SK-N-SH (cell line): ENCODE measurements around the gene CAMKMT. TPM values are rescaled to one million over a fixed set of nuclear protein-coding genes. Genes with fewer than 3 reads are reported as not detected.

Source experiments
- CTCF ChIA-PET: fragments of 300-600, 350-600 bp; formaldehyde crosslinking; extraction: SDS; loops from one replicate; lab custom pipeline; 2021; lab: Yijun Ruan, JAX
- POLR2A ChIA-PET: fragments of 350-600 bp; sonication (Branson Sonifier 250); formaldehyde crosslinking; extraction: SDS; loops from one replicate; lab custom pipeline; 2020; ENCODE audit warnings: antibody characterized with exemption, inconsistent platforms; lab: Yijun Ruan, JAX
- DNase-seq: peaks from one replicate; pipeline ENCODE4 v3.0.0; 2012
- H2AFZ ChIP-seq: fragments of 200-600 bp; sonication (generic); 2 replicates; pipeline ENCODE4 v1.8.1; 2016; ENCODE audit warnings: antibody characterized with exemption, mild to moderate bottlenecking, low read depth
- H3F3A ChIP-seq: fragments of 200-600 bp; sonication (generic); replicated peaks from 2 replicates; pipeline ENCODE3; 2016; ENCODE audit warnings: antibody characterized with exemption, mild to moderate bottlenecking; ENCODE audit not compliant: insufficient read depth
- H3K27ac ChIP-seq, 2 experiments: fragments of 200-500 bp in 1 of 2; fragments of 200-600 bp in 1 of 2; sonication (Bioruptor generic) in 1 of 2; sonication (generic), shearing (Covaris generic) in 1 of 2; 2 replicates each; pipeline versions ENCODE4 v1.5.1 to v1.6.1; 2014 to 2016; ENCODE audit warnings: low read depth in 2 of 2, inconsistent platforms in 1 of 2, low read length in 1 of 2, mild to moderate bottlenecking in 1 of 2, mixed read lengths in 1 of 2
- H3K27me3 ChIP-seq: fragments of 200-600 bp; sonication (generic), shearing (Covaris generic); 2 replicates; pipeline ENCODE4 v1.6.1; 2016; ENCODE audit warnings: mixed run types; ENCODE audit not compliant: insufficient read depth
- H3K36me3 ChIP-seq, 2 experiments: fragments of 200-500 bp in 1 of 2; fragments of 200-600 bp in 1 of 2; sonication (Bioruptor generic) in 1 of 2; sonication (generic) in 1 of 2; replicated peaks in 1 of 2; 2 replicates each; pipeline versions ENCODE3 to v1.5.1; 2014 to 2016; ENCODE audit warnings: low read length in 1 of 2, mild to moderate bottlenecking in 1 of 2; ENCODE audit not compliant: insufficient read depth in 2 of 2, control insufficient read depth in 1 of 2
- H3K4me1 ChIP-seq, 2 experiments: fragments of 200-500 bp in 1 of 2; fragments of 200-600 bp in 1 of 2; sonication (Bioruptor generic) in 1 of 2; sonication (generic), shearing (Covaris generic) in 1 of 2; 2 replicates each; pipeline versions ENCODE4 v1.5.1 to v1.6.1; 2014 to 2016; ENCODE audit warnings: low read depth in 1 of 2, low read length in 1 of 2, mixed run types in 1 of 2; ENCODE audit not compliant: insufficient read depth in 2 of 2, control insufficient read depth in 1 of 2
- H3K4me2 ChIP-seq: fragments of 200-600 bp; sonication (generic), shearing (Covaris generic); 2 replicates; pipeline ENCODE4 v1.6.1; 2017; ENCODE audit warnings: mixed run types
- H3K4me3 ChIP-seq, 2 experiments: fragments of 200-500 bp in 1 of 2; fragments of 200-600 bp in 1 of 2; sonication (Bioruptor generic) in 1 of 2; sonication (generic), shearing (Covaris generic) in 1 of 2; 2 replicates each; pipeline versions ENCODE4 v1.5.1 to v1.8.1; 2014 to 2016; ENCODE audit warnings: low read depth in 2 of 2, inconsistent platforms in 1 of 2, low read length in 1 of 2, mild to moderate bottlenecking in 1 of 2, mixed read lengths in 1 of 2, moderate library complexity in 1 of 2
- H3K79me2 ChIP-seq: fragments of 200-600 bp; sonication (generic); 2 replicates; pipeline ENCODE4 v1.8.1; 2017; ENCODE audit warnings: mild to moderate bottlenecking; ENCODE audit not compliant: insufficient read depth
- H3K9ac ChIP-seq: fragments of 200-600 bp; sonication (generic); 2 replicates; pipeline ENCODE4 v1.6.1; 2017; ENCODE audit warnings: mixed run types
- H3K9me2 ChIP-seq: fragments of 200-600 bp; sonication (generic); 2 replicates; pipeline ENCODE4 v1.6.1; 2017; ENCODE audit warnings: mixed run types
- H3K9me3 ChIP-seq: fragments of 200-600 bp; sonication (generic); 2 replicates; pipeline ENCODE4 v1.6.1; 2017; ENCODE audit warnings: mixed run types, mild to moderate bottlenecking, moderate library complexity
- H4K20me1 ChIP-seq: fragments of 200-600 bp; sonication (generic); 2 replicates; pipeline ENCODE4 v1.6.1; 2017; ENCODE audit warnings: mild to moderate bottlenecking, mixed run types; ENCODE audit not compliant: insufficient read depth
- CHD2 ChIP-seq: fragments of 150-350 bp; IDR thresholded peaks from 2 replicates; pipeline ENCODE4 v1.6.1; 2018; ENCODE audit warnings: low read length; ENCODE audit not compliant: partially characterized antibody
- CTCF ChIP-seq: fragments of 200-600 bp; sonication (generic); IDR thresholded peaks from 2 replicates; pipeline ENCODE4 v1.6.1; 2017; ENCODE audit warnings: antibody characterized with exemption, mild to moderate bottlenecking, moderate library complexity
- EP300 ChIP-seq, 2 experiments: IDR thresholded peaks; 2 replicates each; pipeline versions ENCODE4 v1.4.0 to v1.6.1; 2012; ENCODE audit warnings: borderline replicate concordance in 1 of 2, low read depth in 1 of 2, low read length in 1 of 2
- EZH2phosphoT487 ChIP-seq: fragments of 200-600 bp; sonication (generic); IDR thresholded peaks from 2 replicates; pipeline ENCODE4 v1.6.1; 2017; ENCODE audit warnings: low read depth, mixed run types, mild to moderate bottlenecking, antibody characterized with exemption, moderate library complexity, borderline replicate concordance
- FOSL2 ChIP-seq: IDR thresholded peaks from 2 replicates; pipeline ENCODE4 v1.4.0; 2012; ENCODE audit warnings: low read depth, mild to moderate bottlenecking, moderate library complexity, borderline replicate concordance
- GABPA ChIP-seq: IDR thresholded peaks from 2 replicates; pipeline ENCODE4 v1.4.0; 2012; ENCODE audit warnings: low read depth, mild to moderate bottlenecking
- GATA2 ChIP-seq: sonication (generic); formaldehyde crosslinking; IDR thresholded peaks from 2 replicates; pipeline ENCODE4 v1.5.0; 2020; ENCODE audit warnings: mild to moderate bottlenecking, missing genetic modification reagents
- MEF2A ChIP-seq: IDR thresholded peaks from 2 replicates; pipeline ENCODE4 v1.4.0; 2012; ENCODE audit warnings: low read depth, borderline replicate concordance
- NFIC ChIP-seq: IDR thresholded peaks from 2 replicates; pipeline ENCODE4 v1.4.0; 2012; ENCODE audit warnings: borderline replicate concordance
- NRF1 ChIP-seq: IDR thresholded peaks from 2 replicates; pipeline ENCODE4 v1.6.1; 2012; ENCODE audit warnings: low read depth, mild to moderate bottlenecking, low read length
- PBX3 ChIP-seq: IDR thresholded peaks from 2 replicates; pipeline ENCODE4; 2012
- POLR2AphosphoS5 ChIP-seq: IDR thresholded peaks from 2 replicates; pipeline ENCODE4 v1.6.1; 2012; ENCODE audit warnings: low read depth, low read length
- RAD21 ChIP-seq: IDR thresholded peaks from 2 replicates; pipeline ENCODE4 v1.6.1; 2012; ENCODE audit warnings: mild to moderate bottlenecking, low read length
- RXRA ChIP-seq: IDR thresholded peaks from 2 replicates; pipeline ENCODE4 v1.4.0; 2012; ENCODE audit warnings: low read depth, mild to moderate bottlenecking, borderline replicate concordance
- SIN3A ChIP-seq: IDR thresholded peaks from 2 replicates; pipeline ENCODE4 v1.6.1; 2012; ENCODE audit warnings: low read depth, mild to moderate bottlenecking, low read length, moderate library complexity, borderline replicate concordance
- TAF1 ChIP-seq: IDR thresholded peaks from 2 replicates; pipeline ENCODE4 v1.6.1; 2012; ENCODE audit warnings: low read depth, mild to moderate bottlenecking, low read length, moderate library complexity, borderline replicate concordance
- TCF12 ChIP-seq: IDR thresholded peaks from 2 replicates; pipeline ENCODE4 v1.4.0; 2012
- TEAD4 ChIP-seq: IDR thresholded peaks from 2 replicates; pipeline ENCODE4 v1.4.0; 2012; ENCODE audit warnings: mild to moderate bottlenecking, borderline replicate concordance; ENCODE audit not compliant: insufficient read depth
- YY1 ChIP-seq: IDR thresholded peaks from 2 replicates; pipeline ENCODE4 v1.4.0; 2012; ENCODE audit warnings: low read depth, mild to moderate bottlenecking
- WGBS: methylation state at CpG from one replicate; pipeline ENCODE4 v1.1.6; 2017; ENCODE audit warnings: low lambda C conversion rate; 5-methylcytosine and 5-hydroxymethylcytosine counted together
- polyA plus RNA-seq, 3 experiments: library from polyadenylated mRNA; depleted of rRNA; stranded (reverse); fragments of >200 nt; gene quantifications; 2 replicates each; pipeline ENCODE4 v1.2.3, GENCODE V29; 2012
- TF ChIP-seq, protein P1 (sequence below): IDR thresholded peaks from 2 replicates; pipeline ENCODE4 v1.4.0; 2012; ENCODE audit warnings: low read depth
- TF ChIP-seq, protein P2 (sequence below): fragments of 150-350 bp; IDR thresholded peaks from 2 replicates; pipeline ENCODE4 v1.6.1; 2016; ENCODE audit warnings: mild to moderate bottlenecking, low read depth, low read length
- TF ChIP-seq, protein P3 (sequence below): IDR thresholded peaks from 2 replicates; pipeline ENCODE4 v1.4.0; 2012; ENCODE audit warnings: low read depth, borderline replicate concordance

Gene CAMKMT
- polyA plus RNA-seq, 1 of the 3 experiments (the other 2 are of a cell fraction) = 5.9 TPM

GRCh38 chr2:44510246-44510645, 148.5 kb downstream of the CAMKMT start:
- CTCF ChIA-PET = interaction anchor here (1.3 to 4.6 kb wide), 2 partner anchors 12 to 31 kb away, joined by 3 to 31 read pairs; no protein-coding TSS in a partner anchor

GRCh38 chr2:44515416-44515815, 153.7 kb downstream of the CAMKMT start:
- H3K4me1 ChIP-seq = peaks cover 0 to 4% of the 10 kb centered on the region in 2 experiments; a peak in 2 of 4 replicates
- H3K79me2 ChIP-seq = no peaks in the 10 kb centered on the region
- no peaks in the 10 kb centered on the region for H3F3A ChIP-seq
- ChIA-PET CTCF (interaction anchor here (1.4 to 1.9 kb wide), 3 partner anchors 11 to 123 kb away, joined by 3 to 6 read pairs (median 4); no protein-coding TSS in a partner anchor), POLR2A (interaction anchor here (1.2 kb wide), 1 partner anchor 11 kb away, joined by 3 read pairs; no protein-coding TSS in a partner anchor)
- H3K36me3 ChIP-seq = no peaks in the 10 kb centered on the region
- DNase-seq = no peak
- no peaks in the 10 kb centered on the region for H3K9me3 ChIP-seq
- H2AFZ ChIP-seq = no peak overlapping the region
- H3K27ac ChIP-seq = no peak overlapping the region
- H3K9ac ChIP-seq = no peak overlapping the region
- H3K27me3 ChIP-seq = no peaks in the 10 kb centered on the region
- no peaks in the 10 kb centered on the region for H3K9me2 ChIP-seq
- H4K20me1 ChIP-seq = no peaks in the 10 kb centered on the region
- H3K4me3 ChIP-seq = no peak overlapping the region
- 65% methylated on average over 1 of the region's 1 CpG for WGBS
- H3K4me2 ChIP-seq = no peak overlapping the region
- TF ChIP-seq EP300 (IDR thresholded peaks at IDR 0.05; ENCODE audit: borderline replicate concordance in 1 of 2, low read depth in 1 of 2, low read length in 1 of 2) = no peak
- TF ChIP-seq RAD21 = no peak
- TF ChIP-seq CTCF = no peak
- TF ChIP-seq GATA2 (CRISPR knock-in tag) = no peak
- TF ChIP-seq TCF12 = no peak
- no peak for TF ChIP-seq POLR2AphosphoS5
- no peak for TF ChIP-seq MEF2A
- TF ChIP-seq RXRA = no peak
- no peak for TF ChIP-seq SIN3A
- no peak for TF ChIP-seq TAF1
- no peak for TF ChIP-seq YY1
- TF ChIP-seq, protein P1, sequence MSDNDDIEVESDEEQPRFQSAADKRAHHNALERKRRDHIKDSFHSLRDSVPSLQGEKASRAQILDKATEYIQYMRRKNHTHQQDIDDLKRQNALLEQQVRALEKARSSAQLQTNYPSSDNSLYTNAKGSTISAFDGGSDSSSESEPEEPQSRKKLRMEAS = no peak
- no peak for TF ChIP-seq NRF1
- no peak for TF ChIP-seq PBX3
- TF ChIP-seq NFIC = no peak
- TF ChIP-seq, protein P2, sequence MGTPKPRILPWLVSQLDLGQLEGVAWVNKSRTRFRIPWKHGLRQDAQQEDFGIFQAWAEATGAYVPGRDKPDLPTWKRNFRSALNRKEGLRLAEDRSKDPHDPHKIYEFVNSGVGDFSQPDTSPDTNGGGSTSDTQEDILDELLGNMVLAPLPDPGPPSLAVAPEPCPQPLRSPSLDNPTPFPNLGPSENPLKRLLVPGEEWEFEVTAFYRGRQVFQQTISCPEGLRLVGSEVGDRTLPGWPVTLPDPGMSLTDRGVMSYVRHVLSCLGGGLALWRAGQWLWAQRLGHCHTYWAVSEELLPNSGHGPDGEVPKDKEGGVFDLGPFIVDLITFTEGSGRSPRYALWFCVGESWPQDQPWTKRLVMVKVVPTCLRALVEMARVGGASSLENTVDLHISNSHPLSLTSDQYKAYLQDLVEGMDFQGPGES = no peak
- TF ChIP-seq TEAD4 = no peak
- no peak for TF ChIP-seq EZH2phosphoT487
- TF ChIP-seq CHD2 = no peak

More at GRCh38 chr2:44510246-44510645, 148.5 kb downstream of the CAMKMT start:
- Histone ChIP-seq H2AFZ (no peak overlapping the region), H3K9ac (no peak overlapping the region), H3K4me2 (no peak overlapping the region), H3K27ac (no peak overlapping the region), H3F3A (no peaks in the 10 kb centered on the region), H3K27me3 (no peaks in the 10 kb centered on the region), H3K4me3 (no peak overlapping the region), H3K4me1 (peaks cover 0 to 4% of the 10 kb centered on the region in 2 experiments; a peak in 2 of 4 replicates), H3K9me3 (no peaks in the 10 kb centered on the region), H3K36me3 (no peaks in the 10 kb centered on the region), H4K20me1 (no peaks in the 10 kb centered on the region), H3K9me2 (no peaks in the 10 kb centered on the region), H3K79me2 (no peaks in the 10 kb centered on the region)
- POLR2A ChIA-PET = no interaction called here
- DNase-seq = no peak
- TF ChIP-seq EZH2phosphoT487 = no peak
- TF ChIP-seq, protein P3, sequence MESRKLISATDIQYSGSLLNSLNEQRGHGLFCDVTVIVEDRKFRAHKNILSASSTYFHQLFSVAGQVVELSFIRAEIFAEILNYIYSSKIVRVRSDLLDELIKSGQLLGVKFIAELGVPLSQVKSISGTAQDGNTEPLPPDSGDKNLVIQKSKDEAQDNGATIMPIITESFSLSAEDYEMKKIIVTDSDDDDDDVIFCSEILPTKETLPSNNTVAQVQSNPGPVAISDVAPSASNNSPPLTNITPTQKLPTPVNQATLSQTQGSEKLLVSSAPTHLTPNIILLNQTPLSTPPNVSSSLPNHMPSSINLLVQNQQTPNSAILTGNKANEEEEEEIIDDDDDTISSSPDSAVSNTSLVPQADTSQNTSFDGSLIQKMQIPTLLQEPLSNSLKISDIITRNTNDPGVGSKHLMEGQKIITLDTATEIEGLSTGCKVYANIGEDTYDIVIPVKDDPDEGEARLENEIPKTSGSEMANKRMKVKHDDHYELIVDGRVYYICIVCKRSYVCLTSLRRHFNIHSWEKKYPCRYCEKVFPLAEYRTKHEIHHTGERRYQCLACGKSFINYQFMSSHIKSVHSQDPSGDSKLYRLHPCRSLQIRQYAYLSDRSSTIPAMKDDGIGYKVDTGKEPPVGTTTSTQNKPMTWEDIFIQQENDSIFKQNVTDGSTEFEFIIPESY = no peak
- TF ChIP-seq GABPA = no peak
- TF ChIP-seq POLR2AphosphoS5 = no peak
- 0 out of 2 replicates have a peak, but pooled peaks have one; percentile 4 for TF ChIP-seq FOSL2
- WGBS = 96% methylated on average over 2 of the region's 2 CpGs
